GM10266 (cell line): ENCODE results near the gene MAP1LC3A.

Source experiments
- DNase-seq: peaks from one replicate; pipeline ENCODE4 v3.0.0; 2012; ENCODE audit errors: extremely low spot score
- CTCF ChIP-seq: IDR thresholded peaks from 2 replicates; pipeline ENCODE4 v1.5.1; 2012; ENCODE audit warnings: mild to moderate bottlenecking, low read depth; ENCODE audit not compliant: control insufficient read depth, insufficient read depth; ENCODE audit errors: missing control alignments

Gene MAP1LC3A

GRCh38 chr20:34549929-34550305, 8.6 kb upstream of the MAP1LC3A start:
- no peak for TF ChIP-seq CTCF
- DNase-seq = no peak

- no peak for TF ChIP-seq CTCF
- no peak for DNase-seq
Measured at GRCh38 chr20:34552569-34552968, 5.9 kb upstream of the MAP1LC3A start.

- TF ChIP-seq CTCF = no peak
- no peak for DNase-seq
Measured at GRCh38 chr20:34553366-34553867, 5.1 kb upstream of the MAP1LC3A start.

- no peak for TF ChIP-seq CTCF
- DNase-seq = no peak
Measured at GRCh38 chr20:34557936-34558319, 590 bp upstream of the MAP1LC3A start.

- no peak for TF ChIP-seq CTCF
- DNase-seq = no peak
Measured at GRCh38 chr20:34559311-34560140, 1.0 kb downstream of the MAP1LC3A start.

GRCh38 chr20:34560141-34560523, 1.6 kb downstream of the MAP1LC3A start:
- TF ChIP-seq CTCF = no peak

GRCh38 chr20:34560614-34561013, 2.1 kb downstream of the MAP1LC3A start:
- TF ChIP-seq CTCF = no peak
- DNase-seq = no peak

More at GRCh38 chr20:34560141-34560523, 1.6 kb downstream of the MAP1LC3A start:
- no peak for DNase-seq
